Measurements from ENCODE around the gene VIT. TPM values are rescaled to one million over a fixed set of nuclear protein-coding genes. Genes with fewer than 3 reads are reported as not detected.

Gene VIT, protein sequence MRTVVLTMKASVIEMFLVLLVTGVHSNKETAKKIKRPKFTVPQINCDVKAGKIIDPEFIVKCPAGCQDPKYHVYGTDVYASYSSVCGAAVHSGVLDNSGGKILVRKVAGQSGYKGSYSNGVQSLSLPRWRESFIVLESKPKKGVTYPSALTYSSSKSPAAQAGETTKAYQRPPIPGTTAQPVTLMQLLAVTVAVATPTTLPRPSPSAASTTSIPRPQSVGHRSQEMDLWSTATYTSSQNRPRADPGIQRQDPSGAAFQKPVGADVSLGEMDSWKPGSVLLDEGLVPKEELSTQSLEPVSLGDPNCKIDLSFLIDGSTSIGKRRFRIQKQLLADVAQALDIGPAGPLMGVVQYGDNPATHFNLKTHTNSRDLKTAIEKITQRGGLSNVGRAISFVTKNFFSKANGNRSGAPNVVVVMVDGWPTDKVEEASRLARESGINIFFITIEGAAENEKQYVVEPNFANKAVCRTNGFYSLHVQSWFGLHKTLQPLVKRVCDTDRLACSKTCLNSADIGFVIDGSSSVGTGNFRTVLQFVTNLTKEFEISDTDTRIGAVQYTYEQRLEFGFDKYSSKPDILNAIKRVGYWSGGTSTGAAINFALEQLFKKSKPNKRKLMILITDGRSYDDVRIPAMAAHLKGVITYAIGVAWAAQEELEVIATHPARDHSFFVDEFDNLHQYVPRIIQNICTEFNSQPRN
- not detected for polyA plus RNA-seq (2012; ENCODE audit: low read depth, missing spikeins)

DNA sequence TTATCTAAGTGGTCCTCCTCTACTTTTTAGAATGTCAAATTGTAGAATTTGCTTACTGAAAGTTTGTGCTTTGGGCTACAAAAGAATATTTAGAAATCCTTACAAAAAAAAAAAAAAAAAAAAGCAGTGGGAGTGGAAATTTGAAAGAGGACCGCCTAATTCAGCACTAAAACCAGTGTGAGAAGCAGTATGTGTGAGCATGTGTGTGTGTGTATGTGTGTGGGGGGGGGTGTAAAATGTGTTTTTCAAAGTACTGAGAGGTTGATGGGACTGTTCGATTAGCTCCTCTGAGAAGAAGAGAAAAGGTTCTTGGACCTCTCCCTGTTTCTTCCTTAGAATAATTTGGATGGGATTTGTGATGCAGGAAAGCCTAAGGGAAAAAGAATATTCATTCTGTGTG, at the start of gene VIT:
TSS of gene VIT (plus strand) at position 175 of the 400 bp plus-strand sequence. CDS start 19,664 bp downstream, outside the sequence.
- no peak for DNase-seq (ENCODE audit: insufficient read length, low spot score)
- FAIRE-seq = no peak
- no peak for TF ChIP-seq POLR2A (IDR thresholded peaks at IDR 0.05; ENCODE audit: low read depth, low read length)
- TF ChIP-seq SPI1 (IDR thresholded peaks at IDR 0.05; ENCODE audit: low read depth, low read length) = no peak
- TF ChIP-seq PAX5 (IDR thresholded peaks at IDR 0.05; ENCODE audit: insufficient read depth, low read length, severe bottlenecking) = no peak

DNA sequence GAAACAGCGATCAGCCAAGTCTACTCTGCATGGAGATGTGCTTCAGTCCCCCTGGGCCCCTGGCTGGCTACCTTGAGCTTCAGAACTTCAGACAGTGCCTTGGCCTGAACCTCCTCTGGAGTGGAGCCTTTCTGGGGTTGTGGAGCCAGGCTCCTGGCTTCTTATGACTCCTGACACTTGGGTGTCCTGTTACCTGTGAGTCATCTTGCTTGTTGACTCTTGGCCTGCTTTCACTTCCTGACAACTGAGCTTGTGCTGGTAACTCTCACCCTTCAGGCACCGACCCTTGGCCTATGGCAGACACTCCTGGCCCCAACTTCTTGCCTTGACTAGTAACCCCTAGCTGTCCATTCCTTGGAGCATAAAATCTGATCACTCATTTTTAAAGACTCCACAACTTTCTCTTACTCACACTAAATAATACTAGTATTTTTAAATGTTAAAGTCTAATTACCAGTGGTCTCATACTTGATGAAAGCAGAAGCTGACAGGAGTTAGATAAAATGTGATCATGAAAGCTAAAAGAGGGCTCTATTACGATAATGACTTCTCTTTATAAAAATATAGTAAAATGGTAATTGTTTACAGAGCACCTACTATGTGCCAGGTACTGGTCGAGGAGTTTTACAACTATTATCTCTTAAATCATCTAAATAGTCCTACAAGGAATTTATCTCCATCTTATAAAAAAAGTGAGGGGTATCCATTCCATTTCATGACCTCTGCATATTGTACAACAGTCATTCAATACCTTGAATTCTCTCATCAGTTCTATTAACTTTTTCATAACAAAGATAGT, 46.3 kb upstream of the VIT start:
- DNase-seq (ENCODE audit: insufficient read length, low spot score) = no peak
- TF ChIP-seq SPI1 (IDR thresholded peaks at IDR 0.05; ENCODE audit: low read depth, low read length) (peak; percentile 79), POLR2AphosphoS5 (IDR thresholded peaks at IDR 0.05; ENCODE audit: low read depth, low read length) (no peak)
- FAIRE-seq = peak; percentile 55

DNA sequence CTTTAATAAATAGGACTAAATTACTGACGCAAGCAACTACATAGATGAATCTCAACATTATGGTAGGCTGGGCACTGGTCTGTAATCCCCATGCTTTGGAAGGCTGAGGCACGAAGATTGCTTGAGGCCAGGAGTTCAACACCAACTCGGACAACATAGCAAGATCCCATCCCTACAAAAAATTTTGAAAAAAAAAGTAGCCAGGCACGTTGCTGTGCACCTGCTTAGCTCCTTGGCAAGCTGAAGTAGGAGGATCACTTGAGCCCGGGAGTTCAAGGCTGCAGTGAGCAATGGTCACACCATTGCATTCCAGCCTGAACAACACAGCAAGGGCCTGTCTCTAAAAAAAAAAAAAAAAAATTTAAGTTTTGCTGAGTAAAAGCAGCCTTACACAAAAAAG, 43.4 kb upstream of the VIT start:
- TF ChIP-seq PAX5 (IDR thresholded peaks at IDR 0.05; ENCODE audit: insufficient read depth, low read length, severe bottlenecking) = no peak
- TF ChIP-seq POLR2AphosphoS5 (IDR thresholded peaks at IDR 0.05; ENCODE audit: low read depth, low read length) = no peak
- TF ChIP-seq POU2F2 (IDR thresholded peaks at IDR 0.05; ENCODE audit: low read depth, low read length) = no peak
- DNase-seq (ENCODE audit: insufficient read length, low spot score) = no peak
- FAIRE-seq = no peak

DNA sequence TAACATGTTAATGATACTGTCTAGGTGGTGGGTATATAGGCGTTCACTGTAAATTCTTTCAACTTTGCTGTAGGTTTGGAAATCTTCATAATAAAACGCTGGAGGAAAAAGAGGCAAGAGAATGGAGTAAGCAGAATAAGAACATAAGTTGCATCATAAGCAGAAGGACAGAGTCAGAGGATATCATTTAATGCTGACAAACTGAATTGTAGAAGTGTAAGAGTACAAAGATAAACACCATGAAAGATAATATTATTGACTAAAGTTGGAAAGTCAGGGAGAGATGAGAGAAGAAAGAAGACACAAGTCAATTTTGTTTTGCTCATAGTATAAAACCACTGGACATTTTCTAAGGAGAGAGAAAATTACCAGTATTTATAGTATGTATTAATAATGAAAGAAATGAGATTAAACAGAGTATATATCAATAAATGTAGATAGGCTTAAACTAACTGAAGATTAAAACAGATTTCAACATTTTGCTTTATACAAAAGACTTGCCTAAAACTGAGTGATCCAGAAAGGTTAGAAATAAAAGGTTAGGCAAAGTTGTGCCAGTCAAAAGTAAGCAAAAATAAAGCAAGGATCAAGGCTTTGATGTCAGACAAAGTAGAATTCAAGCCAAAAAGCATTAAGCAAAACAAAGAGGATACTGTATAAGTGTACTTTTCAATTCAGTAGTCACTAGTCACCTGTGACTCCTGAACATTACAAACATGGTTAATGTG, 42.4 kb upstream of the VIT start:
- FAIRE-seq = no peak
- no peak for DNase-seq (ENCODE audit: insufficient read length, low spot score)
- TF ChIP-seq POLR2AphosphoS5 (IDR thresholded peaks at IDR 0.05; ENCODE audit: low read depth, low read length) = no peak
- no peak for TF ChIP-seq POLR2A (IDR thresholded peaks at IDR 0.05; ENCODE audit: low read depth, low read length)
- no peak for TF ChIP-seq SPI1 (IDR thresholded peaks at IDR 0.05; ENCODE audit: low read depth, low read length)
- no peak for TF ChIP-seq POU2F2 (IDR thresholded peaks at IDR 0.05; ENCODE audit: low read depth, low read length)
- TF ChIP-seq TAF1 (IDR thresholded peaks at IDR 0.05; ENCODE audit: low read depth, low read length) = no peak
- no peak for TF ChIP-seq PAX5 (IDR thresholded peaks at IDR 0.05; ENCODE audit: insufficient read depth, low read length, severe bottlenecking)

DNA sequence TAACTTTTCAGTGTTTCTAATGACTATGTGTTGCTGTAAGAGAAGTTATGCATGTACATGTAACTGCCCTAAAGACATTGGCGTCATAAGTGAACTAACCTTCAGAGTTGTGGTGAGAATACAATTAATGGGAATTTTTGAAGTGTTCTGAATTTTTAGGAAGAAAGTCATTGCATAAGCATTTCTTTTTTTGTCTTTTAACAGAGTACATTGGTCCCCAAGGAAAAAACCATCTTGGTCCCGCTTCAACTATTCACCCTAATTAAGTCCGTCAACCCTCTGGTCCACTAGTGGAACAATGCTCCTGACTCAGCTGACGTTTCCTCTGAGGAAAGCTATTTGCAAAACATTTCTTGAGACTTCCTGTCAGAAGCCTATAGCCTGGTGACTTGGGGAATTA, 41.1 kb upstream of the VIT start:
- FAIRE-seq (no peak), DNase-seq (ENCODE audit: insufficient read length, low spot score) (no peak)
- TF ChIP-seq POLR2A (IDR thresholded peaks at IDR 0.05; ENCODE audit: low read depth, low read length) (no peak), SPI1 (IDR thresholded peaks at IDR 0.05; ENCODE audit: low read depth, low read length) (no peak), POU2F2 (IDR thresholded peaks at IDR 0.05; ENCODE audit: low read depth, low read length) (no peak), POLR2AphosphoS5 (IDR thresholded peaks at IDR 0.05; ENCODE audit: low read depth, low read length) (no peak), TAF1 (IDR thresholded peaks at IDR 0.05; ENCODE audit: low read depth, low read length) (no peak), PAX5 (IDR thresholded peaks at IDR 0.05; ENCODE audit: insufficient read depth, low read length, severe bottlenecking) (no peak)

DNA sequence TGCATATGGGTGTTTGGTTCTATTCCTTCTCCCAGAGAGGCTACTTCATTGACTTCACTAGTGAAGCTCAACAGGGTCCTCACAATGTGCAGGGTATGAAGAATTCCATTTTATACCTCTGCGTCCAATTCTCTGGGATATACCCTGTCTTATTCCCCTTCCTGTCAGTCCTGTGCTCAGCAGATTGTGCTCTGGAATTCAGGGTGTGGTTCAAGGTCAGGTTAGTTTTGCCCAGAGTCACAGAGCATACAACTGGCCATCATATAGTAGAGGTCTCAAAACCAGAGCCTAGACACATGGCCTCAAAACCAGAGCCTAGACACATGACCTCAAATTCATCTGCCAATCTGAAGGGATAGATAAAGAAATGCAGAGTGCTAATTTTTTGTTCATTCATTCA, 38.8 kb upstream of the VIT start:
- DNase-seq (ENCODE audit: insufficient read length, low spot score) = no peak
- FAIRE-seq = no peak
- TF ChIP-seq SPI1 (IDR thresholded peaks at IDR 0.05; ENCODE audit: low read depth, low read length) (no peak), POU2F2 (IDR thresholded peaks at IDR 0.05; ENCODE audit: low read depth, low read length) (no peak), POLR2A (IDR thresholded peaks at IDR 0.05; ENCODE audit: low read depth, low read length) (no peak), PAX5 (IDR thresholded peaks at IDR 0.05; ENCODE audit: insufficient read depth, low read length, severe bottlenecking) (no peak), POLR2AphosphoS5 (IDR thresholded peaks at IDR 0.05; ENCODE audit: low read depth, low read length) (no peak), TAF1 (IDR thresholded peaks at IDR 0.05; ENCODE audit: low read depth, low read length) (no peak)

DNA sequence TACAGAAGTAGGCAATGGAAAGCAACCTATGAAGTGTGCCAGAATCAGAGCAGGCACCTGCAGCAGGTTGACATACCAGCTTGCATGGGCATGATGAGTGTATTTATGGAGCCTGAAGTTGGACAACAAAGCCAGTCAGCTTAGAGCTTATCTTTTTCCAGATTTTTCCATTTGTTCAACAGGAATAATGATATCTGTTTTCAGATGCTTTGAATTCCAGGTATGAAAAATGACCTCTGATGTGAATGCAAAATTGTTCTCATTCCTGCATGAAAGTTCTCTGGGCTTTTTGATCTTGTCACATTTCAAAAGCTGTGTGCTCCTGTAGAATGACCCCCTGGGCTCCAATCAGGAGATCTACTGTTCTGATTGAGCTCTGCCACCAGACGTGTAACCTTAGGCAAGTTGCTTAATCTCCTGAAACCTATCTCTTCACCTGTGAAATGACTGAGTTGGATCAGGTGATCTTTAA, 38.2 kb upstream of the VIT start:
- no peak for DNase-seq (ENCODE audit: insufficient read length, low spot score)
- TF ChIP-seq POLR2A (IDR thresholded peaks at IDR 0.05; ENCODE audit: low read depth, low read length) (no peak), SPI1 (IDR thresholded peaks at IDR 0.05; ENCODE audit: low read depth, low read length) (no peak), POLR2AphosphoS5 (IDR thresholded peaks at IDR 0.05; ENCODE audit: low read depth, low read length) (no peak), POU2F2 (IDR thresholded peaks at IDR 0.05; ENCODE audit: low read depth, low read length) (no peak), PAX5 (IDR thresholded peaks at IDR 0.05; ENCODE audit: insufficient read depth, low read length, severe bottlenecking) (no peak), TAF1 (IDR thresholded peaks at IDR 0.05; ENCODE audit: low read depth, low read length) (no peak)
- no peak for FAIRE-seq

DNA sequence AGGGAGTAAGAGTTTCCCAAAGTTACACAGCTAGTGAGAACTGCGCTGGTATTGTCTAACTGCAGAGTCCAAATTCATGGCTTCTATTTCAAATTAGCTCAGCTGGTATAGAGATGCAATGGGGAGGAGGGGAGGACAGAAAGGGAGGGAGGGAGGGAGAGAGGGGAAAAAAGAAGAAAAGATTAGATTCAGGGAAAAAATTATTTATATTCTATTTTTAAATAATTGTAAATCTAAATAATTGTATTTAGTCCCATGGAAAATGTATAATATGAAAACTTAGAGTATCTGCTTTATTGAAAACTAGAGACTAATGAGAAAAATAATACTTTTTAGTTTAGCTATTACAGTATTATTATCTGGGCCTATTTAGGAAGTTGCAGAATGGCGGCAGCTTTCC, 37.3 kb upstream of the VIT start:
- no peak for FAIRE-seq
- TF ChIP-seq POU2F2 (IDR thresholded peaks at IDR 0.05; ENCODE audit: low read depth, low read length) (no peak), POLR2AphosphoS5 (IDR thresholded peaks at IDR 0.05; ENCODE audit: low read depth, low read length) (no peak), TAF1 (IDR thresholded peaks at IDR 0.05; ENCODE audit: low read depth, low read length) (no peak), SPI1 (IDR thresholded peaks at IDR 0.05; ENCODE audit: low read depth, low read length) (no peak), PAX5 (IDR thresholded peaks at IDR 0.05; ENCODE audit: insufficient read depth, low read length, severe bottlenecking) (no peak)
- DNase-seq (ENCODE audit: insufficient read length, low spot score) = no peak

DNA sequence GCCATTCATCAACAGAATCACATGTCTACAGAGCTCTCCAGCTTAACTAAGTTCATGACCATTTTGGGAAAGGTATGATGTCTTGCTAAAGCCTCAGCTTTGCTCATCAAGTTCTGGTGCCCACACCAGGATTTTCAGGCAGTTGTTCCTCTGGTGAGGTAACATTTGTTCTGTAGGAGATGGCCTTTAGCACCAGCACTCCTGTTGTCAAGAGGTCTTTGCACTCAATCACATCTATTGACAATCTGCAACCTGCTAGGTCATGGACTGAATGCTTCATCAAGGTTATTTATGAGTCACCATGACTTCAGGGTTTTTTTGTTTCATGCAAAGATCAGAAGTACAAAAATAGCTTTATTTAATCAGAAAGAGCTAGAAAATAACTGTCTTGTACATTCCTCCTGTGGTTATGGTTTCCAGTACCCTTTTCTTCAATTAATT, 36.6 kb upstream of the VIT start:
- TF ChIP-seq POLR2AphosphoS5 (IDR thresholded peaks at IDR 0.05; ENCODE audit: low read depth, low read length) (no peak), SPI1 (IDR thresholded peaks at IDR 0.05; ENCODE audit: low read depth, low read length) (no peak), POLR2A (IDR thresholded peaks at IDR 0.05; ENCODE audit: low read depth, low read length) (no peak), POU2F2 (IDR thresholded peaks at IDR 0.05; ENCODE audit: low read depth, low read length) (no peak), PAX5 (IDR thresholded peaks at IDR 0.05; ENCODE audit: insufficient read depth, low read length, severe bottlenecking) (no peak), TAF1 (IDR thresholded peaks at IDR 0.05; ENCODE audit: low read depth, low read length) (no peak)
- DNase-seq (ENCODE audit: insufficient read length, low spot score) = no peak
- FAIRE-seq = no peak

Measured in GM12891 (cell line).